GM23338 (cell line): ENCODE measurements around the gene MYRF. TPM values are rescaled to one million over a fixed set of nuclear protein-coding genes. Genes with fewer than 3 reads are reported as not detected.

Experiments
- ATAC-seq: fragments of 200-7000 bp; cut with Tn5 transposase; 3 replicates; pipeline ENCODE4 v1.9.1; 2020
- DNase-seq: peaks from one replicate; pipeline ENCODE4 v3.0.0-alpha.2; 2015; ENCODE audit warnings: low spot score
- H2AFZ ChIP-seq: fragments of 200-600 bp; sonication (generic); 2 replicates; pipeline ENCODE4 v1.8.0; 2016; ENCODE audit warnings: antibody characterized with exemption, mild to moderate bottlenecking, moderate library complexity
- H3F3A ChIP-seq: fragments of 200-600 bp; sonication (generic); replicated peaks from 2 replicates; pipeline ENCODE4 v1.8.0; 2017; ENCODE audit warnings: antibody characterized with exemption, mixed run types, low read depth
- H3K27ac ChIP-seq: fragments of 200-600 bp; sonication (generic); 2 replicates; pipeline ENCODE4 v1.6.1; 2016; ENCODE audit warnings: low read depth
- H3K27me3 ChIP-seq: fragments of 200-600 bp; sonication (generic); 2 replicates; pipeline ENCODE4 v1.8.0; 2016; ENCODE audit warnings: mild to moderate bottlenecking, mixed run types, moderate library complexity; ENCODE audit not compliant: insufficient read depth
- H3K36me3 ChIP-seq: fragments of 200-600 bp; sonication (generic); 2 replicates; pipeline ENCODE4 v1.8.0; 2016; ENCODE audit warnings: mild to moderate bottlenecking; ENCODE audit not compliant: insufficient read depth
- H3K4me1 ChIP-seq: fragments of 200-600 bp; sonication (generic); 2 replicates; pipeline ENCODE4 v1.8.0; 2016; ENCODE audit warnings: mild to moderate bottlenecking, moderate library complexity; ENCODE audit not compliant: insufficient read depth
- H3K4me2 ChIP-seq: fragments of 200-600 bp; sonication (generic); 2 replicates; pipeline ENCODE4 v1.7.1; 2017; ENCODE audit warnings: mixed run types
- H3K4me3 ChIP-seq: fragments of 200-600 bp; sonication (generic); 2 replicates; pipeline ENCODE4 v1.6.1; 2016; ENCODE audit warnings: mixed run types
- H3K79me2 ChIP-seq: fragments of 200-600 bp; sonication (generic); replicated peaks from 2 replicates; pipeline ENCODE4 v1.8.0; 2017; ENCODE audit warnings: mild to moderate bottlenecking; ENCODE audit not compliant: insufficient read depth
- H3K9me2 ChIP-seq: fragments of 200-600 bp; sonication (generic); 2 replicates; pipeline ENCODE4 v1.8.0; 2017; ENCODE audit not compliant: insufficient read depth
- H4K20me1 ChIP-seq: fragments of 200-600 bp; sonication (generic); replicated peaks from 2 replicates; pipeline ENCODE4 v1.8.0; 2017; ENCODE audit warnings: mild to moderate bottlenecking; ENCODE audit not compliant: insufficient read depth
- H3K27ac Mint-ChIP-seq: 2 replicates; pipeline ENCODE4 v1.8.0; 2020; ENCODE audit warnings: inconsistent platforms, mild to moderate bottlenecking, moderate library complexity, mixed read lengths
- H3K27me3 Mint-ChIP-seq: 3 replicates; pipeline ENCODE4 v1.8.0; 2022; ENCODE audit warnings: low read depth, mild to moderate bottlenecking, moderate library complexity, mixed read lengths, inconsistent platforms; ENCODE audit not compliant: insufficient read depth, poor library complexity
- H3K36me3 Mint-ChIP-seq: 3 replicates; pipeline ENCODE4 v1.8.0; 2021; ENCODE audit warnings: low read depth, mild to moderate bottlenecking, inconsistent platforms, moderate library complexity, mixed read lengths
- H3K4me1 Mint-ChIP-seq: 3 replicates; pipeline ENCODE4 v1.8.0; 2020; ENCODE audit warnings: mild to moderate bottlenecking, inconsistent platforms, mixed read lengths
- H3K4me3 Mint-ChIP-seq: 3 replicates; pipeline ENCODE4 v1.8.0; 2021; ENCODE audit warnings: moderate library complexity, mild to moderate bottlenecking, inconsistent platforms, mixed read lengths
- H3K9me3 Mint-ChIP-seq: 3 replicates; pipeline ENCODE4 v1.8.0; 2020; ENCODE audit warnings: moderate library complexity, mild to moderate bottlenecking, inconsistent platforms, mixed read lengths
- CREB1 ChIP-seq: fragments of 250-450 bp; sonication (Bioruptor Pico); IDR thresholded peaks from 2 replicates; pipeline ENCODE4 v1.5.0; 2020; ENCODE audit warnings: low read depth, mild to moderate bottlenecking, moderate library complexity
- CTCF ChIP-seq, 2 experiments: fragments of 200-600 bp in 1 of 2; sonication (generic) in 1 of 2; conservative IDR thresholded peaks; 2 replicates each; pipeline versions ENCODE4 v1.5.1 to v1.6.1; 2016 to 2017; ENCODE audit warnings: antibody characterized with exemption in 2 of 2, low read depth in 2 of 2, mild to moderate bottlenecking in 2 of 2, moderate library complexity in 1 of 2
- ETS1 ChIP-seq: IDR thresholded peaks from 2 replicates; pipeline ENCODE4 v1.6.1; 2016; ENCODE audit warnings: antibody characterized with exemption
- EZH2 ChIP-seq: fragments of 200-600 bp; sonication (generic); IDR thresholded peaks from one replicate; pipeline ENCODE4 v1.8.0; 2017; ENCODE audit warnings: antibody characterized with exemption, mild to moderate bottlenecking, low read depth; ENCODE audit not compliant: unreplicated experiment
- EZH2phosphoT487 ChIP-seq: fragments of 200-600 bp; sonication (generic); IDR thresholded peaks from one replicate; pipeline ENCODE4 v1.8.1; 2018; ENCODE audit warnings: antibody characterized with exemption; ENCODE audit not compliant: unreplicated experiment
- JUNB ChIP-seq: IDR thresholded peaks from one replicate; pipeline ENCODE4 v1.6.1; 2016; ENCODE audit warnings: antibody characterized with exemption; ENCODE audit not compliant: unreplicated experiment
- NANOG ChIP-seq: IDR thresholded peaks from 2 replicates; pipeline ENCODE4 v1.6.1; 2016; ENCODE audit warnings: antibody characterized with exemption, borderline replicate concordance
- POLR2AphosphoS5 ChIP-seq: IDR thresholded peaks from 2 replicates; pipeline ENCODE4 v1.6.1; 2016; ENCODE audit warnings: antibody characterized with exemption, low read depth
- STAT1 ChIP-seq: IDR thresholded peaks from one replicate; pipeline ENCODE4 v1.6.1; 2016; ENCODE audit warnings: antibody characterized with exemption; ENCODE audit not compliant: unreplicated experiment
- ZNF114 ChIP-seq: fragments of 250-450 bp; sonication (Bioruptor Pico); IDR thresholded peaks from 2 replicates; pipeline ENCODE4 v1.5.0; 2020; ENCODE audit warnings: mild to moderate bottlenecking, moderate library complexity
- ZNF331 ChIP-seq: fragments of 250-450 bp; sonication (Bioruptor Pico); IDR thresholded peaks from 2 replicates; pipeline ENCODE4 v1.5.0; 2020; ENCODE audit warnings: low read depth, mild to moderate bottlenecking, moderate library complexity
- polyA plus RNA-seq: library from polyadenylated mRNA; unstranded; fragments of >200 nt; fragmentation: Nextera tagmentation; extraction: Ambion mirVana; gene quantifications from 2 replicates; pipeline ENCODE4 v1.2.1, GENCODE V29; 2016
- total RNA-seq: library from RNA; depleted of rRNA; stranded (reverse); fragments of >200 nt; shearing (Covaris generic); gene quantifications from 2 replicates; pipeline ENCODE4 v1.2.3, GENCODE V29; 2014
- TF ChIP-seq, protein P1 (sequence below): fragments of 250-450 bp; sonication (Bioruptor Pico); IDR thresholded peaks from 2 replicates; pipeline ENCODE4 v1.5.0; 2020; ENCODE audit warnings: mild to moderate bottlenecking, moderate library complexity

MYRF gene
- total and polyA plus RNA-seq, 2 experiments from 2014 or later, result 1.9 to 5.5 TPM

DNA sequence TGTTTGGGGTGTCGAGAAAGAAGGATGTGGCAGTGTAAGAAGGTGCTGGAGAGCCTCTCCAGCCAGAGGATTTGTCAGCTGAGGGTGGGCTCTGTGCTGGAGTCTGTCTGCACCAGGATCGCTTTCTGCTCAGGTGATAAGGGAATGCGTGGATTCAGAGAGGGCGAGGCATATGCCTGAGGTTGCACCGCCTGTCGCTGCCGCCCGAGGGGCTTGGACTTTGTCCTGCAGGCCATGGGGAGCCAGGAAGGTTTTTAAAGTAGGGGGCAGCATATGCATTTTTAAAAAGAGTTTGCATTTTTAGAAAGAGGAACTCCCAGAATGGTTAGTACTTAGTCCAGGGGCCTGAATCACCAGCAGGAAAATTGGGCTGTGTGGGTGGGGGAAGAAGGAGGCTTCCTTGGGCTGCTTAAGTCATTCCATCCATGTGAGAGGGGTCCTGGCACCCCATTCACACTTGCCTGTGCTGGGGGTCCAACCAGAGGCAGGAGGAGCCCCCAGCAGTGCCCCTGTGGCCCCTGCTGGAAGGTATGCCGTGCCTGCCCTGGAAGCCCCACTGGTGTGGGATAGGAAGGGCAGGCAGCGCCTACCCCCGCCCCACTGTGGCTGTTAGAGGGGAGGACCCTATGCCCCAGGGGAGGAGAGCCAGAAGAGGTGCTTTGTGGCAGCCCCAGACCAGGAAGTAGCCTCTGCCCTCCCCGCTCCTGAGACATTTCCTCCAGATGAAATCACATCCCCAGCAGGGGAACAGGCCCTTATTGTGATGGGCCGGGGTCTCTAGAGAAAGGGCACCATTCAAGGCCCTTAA lies 35.8 kb upstream of the MYRF start:
- no peaks in the 10 kb centered on the region for H4K20me1 ChIP-seq
- H3K4me2 ChIP-seq, result peak overlapping the region; percentile 64
- H3F3A ChIP-seq, result 0 out of 2 replicates have a peak, but pooled peaks cover 4% of the 10 kb centered on the region
- TF ChIP-seq STAT1, result no peak
- TF ChIP-seq, protein P1, sequence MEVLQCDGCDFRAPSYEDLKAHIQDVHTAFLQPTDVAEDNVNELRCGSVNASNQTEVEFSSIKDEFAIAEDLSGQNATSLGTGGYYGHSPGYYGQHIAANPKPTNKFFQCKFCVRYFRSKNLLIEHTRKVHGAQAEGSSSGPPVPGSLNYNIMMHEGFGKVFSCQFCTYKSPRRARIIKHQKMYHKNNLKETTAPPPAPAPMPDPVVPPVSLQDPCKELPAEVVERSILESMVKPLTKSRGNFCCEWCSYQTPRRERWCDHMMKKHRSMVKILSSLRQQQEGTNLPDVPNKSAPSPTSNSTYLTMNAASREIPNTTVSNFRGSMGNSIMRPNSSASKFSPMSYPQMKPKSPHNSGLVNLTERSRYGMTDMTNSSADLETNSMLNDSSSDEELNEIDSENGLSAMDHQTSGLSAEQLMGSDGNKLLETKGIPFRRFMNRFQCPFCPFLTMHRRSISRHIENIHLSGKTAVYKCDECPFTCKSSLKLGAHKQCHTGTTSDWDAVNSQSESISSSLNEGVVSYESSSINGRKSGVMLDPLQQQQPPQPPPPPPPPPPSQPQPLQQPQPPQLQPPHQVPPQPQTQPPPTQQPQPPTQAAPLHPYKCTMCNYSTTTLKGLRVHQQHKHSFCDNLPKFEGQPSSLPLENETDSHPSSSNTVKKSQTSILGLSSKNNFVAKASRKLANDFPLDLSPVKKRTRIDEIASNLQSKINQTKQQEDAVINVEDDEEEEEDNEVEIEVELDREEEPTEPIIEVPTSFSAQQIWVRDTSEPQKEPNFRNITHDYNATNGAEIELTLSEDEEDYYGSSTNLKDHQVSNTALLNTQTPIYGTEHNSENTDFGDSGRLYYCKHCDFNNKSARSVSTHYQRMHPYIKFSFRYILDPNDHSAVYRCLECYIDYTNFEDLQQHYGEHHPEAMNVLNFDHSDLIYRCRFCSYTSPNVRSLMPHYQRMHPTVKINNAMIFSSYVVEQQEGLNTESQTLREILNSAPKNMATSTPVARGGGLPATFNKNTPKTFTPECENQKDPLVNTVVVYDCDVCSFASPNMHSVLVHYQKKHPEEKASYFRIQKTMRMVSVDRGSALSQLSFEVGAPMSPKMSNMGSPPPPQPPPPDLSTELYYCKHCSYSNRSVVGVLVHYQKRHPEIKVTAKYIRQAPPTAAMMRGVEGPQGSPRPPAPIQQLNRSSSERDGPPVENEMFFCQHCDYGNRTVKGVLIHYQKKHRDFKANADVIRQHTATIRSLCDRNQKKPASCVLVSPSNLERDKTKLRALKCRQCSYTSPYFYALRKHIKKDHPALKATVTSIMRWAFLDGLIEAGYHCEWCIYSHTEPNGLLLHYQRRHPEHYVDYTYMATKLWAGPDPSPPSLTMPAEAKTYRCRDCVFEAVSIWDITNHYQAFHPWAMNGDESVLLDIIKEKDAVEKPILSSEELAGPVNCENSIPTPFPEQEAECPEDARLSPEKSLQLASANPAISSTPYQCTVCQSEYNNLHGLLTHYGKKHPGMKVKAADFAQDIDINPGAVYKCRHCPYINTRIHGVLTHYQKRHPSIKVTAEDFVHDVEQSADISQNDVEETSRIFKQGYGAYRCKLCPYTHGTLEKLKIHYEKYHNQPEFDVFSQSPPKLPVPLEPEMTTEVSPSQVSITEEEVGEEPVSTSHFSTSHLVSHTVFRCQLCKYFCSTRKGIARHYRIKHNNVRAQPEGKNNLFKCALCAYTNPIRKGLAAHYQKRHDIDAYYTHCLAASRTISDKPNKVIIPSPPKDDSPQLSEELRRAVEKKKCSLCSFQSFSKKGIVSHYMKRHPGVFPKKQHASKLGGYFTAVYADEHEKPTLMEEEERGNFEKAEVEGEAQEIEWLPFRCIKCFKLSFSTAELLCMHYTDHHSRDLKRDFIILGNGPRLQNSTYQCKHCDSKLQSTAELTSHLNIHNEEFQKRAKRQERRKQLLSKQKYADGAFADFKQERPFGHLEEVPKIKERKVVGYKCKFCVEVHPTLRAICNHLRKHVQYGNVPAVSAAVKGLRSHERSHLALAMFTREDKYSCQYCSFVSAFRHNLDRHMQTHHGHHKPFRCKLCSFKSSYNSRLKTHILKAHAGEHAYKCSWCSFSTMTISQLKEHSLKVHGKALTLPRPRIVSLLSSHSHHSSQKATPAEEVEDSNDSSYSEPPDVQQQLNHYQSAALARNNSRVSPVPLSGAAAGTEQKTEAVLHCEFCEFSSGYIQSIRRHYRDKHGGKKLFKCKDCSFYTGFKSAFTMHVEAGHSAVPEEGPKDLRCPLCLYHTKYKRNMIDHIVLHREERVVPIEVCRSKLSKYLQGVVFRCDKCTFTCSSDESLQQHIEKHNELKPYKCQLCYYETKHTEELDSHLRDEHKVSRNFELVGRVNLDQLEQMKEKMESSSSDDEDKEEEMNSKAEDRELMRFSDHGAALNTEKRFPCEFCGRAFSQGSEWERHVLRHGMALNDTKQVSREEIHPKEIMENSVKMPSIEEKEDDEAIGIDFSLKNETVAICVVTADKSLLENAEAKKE (CRISPR knock-in tag), result no peak
- no peak for TF ChIP-seq POLR2AphosphoS5
- no peak for TF ChIP-seq CREB1
- TF ChIP-seq JUNB, result no peak
- no peak for TF ChIP-seq ZNF331 (CRISPR knock-in tag)
- no peak for TF ChIP-seq NANOG
- TF ChIP-seq EZH2phosphoT487, result no peak
- no peak for TF ChIP-seq EZH2
- TF ChIP-seq CTCF (conservative IDR thresholded peaks at IDR 0.05; ENCODE audit: low read depth in 2 of 2), result no peak
- no peak for TF ChIP-seq ETS1
- TF ChIP-seq ZNF114, result no peak
- DNase-seq, result no peak
- H3K27me3 ChIP-seq, result no peaks in the 10 kb centered on the region
- H3K4me1 ChIP-seq, result peaks cover 22% of the 10 kb centered on the region; the same call in 1 of the 2 replicates
- Mint-ChIP-seq H3K36me3 (no peaks in the 10 kb centered on the region; the same call in 2 of the 3 replicates), H3K27me3 (peaks cover 13% of the 10 kb centered on the region), H3K4me3 (peak overlapping the region; percentile 16; the same call in 1 of the 3 replicates), H3K9me3 (no peaks in the 10 kb centered on the region; the same call in 2 of the 3 replicates), H3K4me1 (peaks cover 42% of the 10 kb centered on the region), H3K27ac (no peak overlapping the region)
- H3K79me2 ChIP-seq, result no peaks in the 10 kb centered on the region
- no peaks in the 10 kb centered on the region for H3K36me3 ChIP-seq
- H3K4me3 ChIP-seq, result no peak overlapping the region
- H3K27ac ChIP-seq, result no peak overlapping the region
- no peaks in the 10 kb centered on the region for H3K9me2 ChIP-seq
- no peak overlapping the region for H2AFZ ChIP-seq
- ATAC-seq, result peak; percentile 33
